Measurements from ENCODE around the gene POLR3H.

POLR3H gene

GRCh38 chr22:41524251-41524661 lies 20.0 kb downstream of the POLR3H start:
- H3K4me3 ChIP-seq (ENCODE audit: low read depth, low read length), result no peak overlapping the region
- no peaks in the 10 kb centered on the region for H3K9me3 ChIP-seq (ENCODE audit: control insufficient read depth, insufficient read depth, low read depth, low read length)
- no peaks in the 10 kb centered on the region for H3K4me1 ChIP-seq (ENCODE audit: control insufficient read depth, insufficient read depth, low read length)
- H3K27ac ChIP-seq (ENCODE audit: extremely low read depth, low read depth, low read length), result peak overlapping the region; percentile 7; the same call in 1 of the 2 replicates
- ChIA-PET CTCF (interaction anchor here (0.7 to 5.8 kb wide), 5 partner anchors 9 to 122 kb away, joined by 3 to 91 read pairs (median 4); no protein-coding TSS in a partner anchor), POLR2A (interaction anchor here (1.4 kb wide), 1 partner anchor 143 kb away, joined by 3 read pairs; no protein-coding TSS in a partner anchor)
- H3K36me3 ChIP-seq (ENCODE audit: control insufficient read depth in 2 of 2, insufficient read depth in 1 of 2, low read length in 2 of 2), result peaks cover 0 to 82% of the 10 kb centered on the region in 2 experiments; a peak in 2 of 3 replicates
- no peak for TF ChIP-seq ZNF404 (tag by site-specific recombination; IDR thresholded peaks at IDR 0.05)
- no peak for TF ChIP-seq REST (tag by site-specific recombination; IDR thresholded peaks at IDR 0.05)
- no peak for TF ChIP-seq ZNF292 (tag by site-specific recombination; IDR thresholded peaks at IDR 0.05; ENCODE audit: borderline replicate concordance, low read depth)
- TF ChIP-seq OSR2 (tag by site-specific recombination; IDR thresholded peaks at IDR 0.05), result no peak
- TF ChIP-seq, protein P1, sequence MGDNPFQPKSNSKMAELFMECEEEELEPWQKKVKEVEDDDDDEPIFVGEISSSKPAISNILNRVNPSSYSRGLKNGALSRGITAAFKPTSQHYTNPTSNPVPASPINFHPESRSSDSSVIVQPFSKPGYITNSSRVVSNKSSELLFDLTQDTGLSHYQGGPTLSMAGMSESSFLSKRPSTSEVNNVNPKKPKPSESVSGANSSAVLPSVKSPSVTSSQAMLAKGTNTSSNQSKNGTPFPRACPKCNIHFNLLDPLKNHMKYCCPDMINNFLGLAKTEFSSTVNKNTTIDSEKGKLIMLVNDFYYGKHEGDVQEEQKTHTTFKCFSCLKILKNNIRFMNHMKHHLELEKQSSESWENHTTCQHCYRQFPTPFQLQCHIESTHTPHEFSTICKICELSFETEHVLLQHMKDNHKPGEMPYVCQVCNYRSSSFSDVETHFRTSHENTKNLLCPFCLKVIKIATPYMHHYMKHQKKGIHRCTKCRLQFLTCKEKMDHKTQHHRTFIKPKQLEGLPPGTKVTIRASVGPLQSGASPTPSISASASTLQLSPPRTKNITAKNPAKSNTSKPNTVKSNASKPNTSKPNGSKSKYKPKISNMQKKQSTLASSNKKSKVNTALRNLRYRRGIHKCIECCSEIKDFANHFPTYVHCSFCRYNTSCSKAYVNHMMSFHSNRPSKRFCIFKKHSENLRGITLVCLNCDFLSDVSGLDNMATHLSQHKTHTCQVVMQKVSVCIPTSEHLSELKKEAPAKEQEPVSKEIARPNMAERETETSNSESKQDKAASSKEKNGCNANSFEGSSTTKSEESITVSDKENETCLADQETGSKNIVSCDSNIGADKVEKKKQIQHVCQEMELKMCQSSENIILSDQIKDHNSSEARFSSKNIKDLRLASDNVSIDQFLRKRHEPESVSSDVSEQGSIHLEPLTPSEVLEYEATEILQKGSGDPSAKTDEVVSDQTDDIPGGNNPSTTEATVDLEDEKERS (tag by site-specific recombination; IDR thresholded peaks at IDR 0.05), result no peak
- TF ChIP-seq ZNF324 (tag by site-specific recombination; IDR thresholded peaks at IDR 0.05), result no peak
- TF ChIP-seq MYNN (tag by site-specific recombination; IDR thresholded peaks at IDR 0.05; ENCODE audit: borderline replicate concordance), result no peak
- no peak for TF ChIP-seq SP7 (tag by site-specific recombination; IDR thresholded peaks at IDR 0.05)
- TF ChIP-seq, protein P2, sequence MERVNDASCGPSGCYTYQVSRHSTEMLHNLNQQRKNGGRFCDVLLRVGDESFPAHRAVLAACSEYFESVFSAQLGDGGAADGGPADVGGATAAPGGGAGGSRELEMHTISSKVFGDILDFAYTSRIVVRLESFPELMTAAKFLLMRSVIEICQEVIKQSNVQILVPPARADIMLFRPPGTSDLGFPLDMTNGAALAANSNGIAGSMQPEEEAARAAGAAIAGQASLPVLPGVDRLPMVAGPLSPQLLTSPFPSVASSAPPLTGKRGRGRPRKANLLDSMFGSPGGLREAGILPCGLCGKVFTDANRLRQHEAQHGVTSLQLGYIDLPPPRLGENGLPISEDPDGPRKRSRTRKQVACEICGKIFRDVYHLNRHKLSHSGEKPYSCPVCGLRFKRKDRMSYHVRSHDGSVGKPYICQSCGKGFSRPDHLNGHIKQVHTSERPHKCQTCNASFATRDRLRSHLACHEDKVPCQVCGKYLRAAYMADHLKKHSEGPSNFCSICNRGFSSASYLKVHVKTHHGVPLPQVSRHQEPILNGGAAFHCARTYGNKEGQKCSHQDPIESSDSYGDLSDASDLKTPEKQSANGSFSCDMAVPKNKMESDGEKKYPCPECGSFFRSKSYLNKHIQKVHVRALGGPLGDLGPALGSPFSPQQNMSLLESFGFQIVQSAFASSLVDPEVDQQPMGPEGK (tag by site-specific recombination; IDR thresholded peaks at IDR 0.05), result no peak
- TF ChIP-seq ZBTB26 (tag by site-specific recombination; optimal IDR thresholded peaks at IDR 0.05), result no peak
- no peak for TF ChIP-seq ZNF202 (tag by site-specific recombination; IDR thresholded peaks at IDR 0.05; ENCODE audit: borderline replicate concordance)
- no peak for TF ChIP-seq ZNF488 (tag by site-specific recombination; IDR thresholded peaks at IDR 0.05)
- no peak for TF ChIP-seq ZNF221 (tag by site-specific recombination; IDR thresholded peaks at IDR 0.05; ENCODE audit: borderline replicate concordance)
- no peak for TF ChIP-seq PRDM1 (tag by site-specific recombination; IDR thresholded peaks at IDR 0.05)
- TF ChIP-seq ZNF529 (tag by site-specific recombination; IDR thresholded peaks at IDR 0.05; ENCODE audit: insufficient replicate concordance), result no peak
- TF ChIP-seq ZNF610 (tag by site-specific recombination; IDR thresholded peaks at IDR 0.05; ENCODE audit: borderline replicate concordance), result no peak
- no peak for TF ChIP-seq ZNF629 (tag by site-specific recombination; IDR thresholded peaks at IDR 0.05)
- TF ChIP-seq ZNF48 (tag by site-specific recombination; IDR thresholded peaks at IDR 0.05), result no peak
